HepG2 (cell line): Measurements from ENCODE around the gene MED13. TPM values are rescaled to one million over a fixed set of nuclear protein-coding genes. Genes with fewer than 3 reads are reported as not detected.

Experiments
- EP300 ChIP-seq, 3 experiments: sonication (generic) in 1 of 3; formaldehyde crosslinking in 1 of 3; IDR thresholded peaks; 2 replicates each; pipeline versions ENCODE4 v1.5.1 to v1.6.1; 2011 to 2020; ENCODE audit warnings: low read depth in 2 of 3, low read length in 2 of 3, borderline replicate concordance in 1 of 3, improper control_type of control experiment in 1 of 3, mild to moderate bottlenecking in 1 of 3, missing genetic modification reagents in 1 of 3, moderate library complexity in 1 of 3
- HNF4G ChIP-seq, 2 experiments: sonication (generic) in 1 of 2; formaldehyde crosslinking in 1 of 2; IDR thresholded peaks; 2 replicates each; pipeline versions ENCODE4 v1.4.0 to v1.6.1; 2011 to 2020; ENCODE audit warnings: borderline replicate concordance in 2 of 2, low read depth in 2 of 2, mild to moderate bottlenecking in 2 of 2, low read length in 1 of 2, missing genetic modification reagents in 1 of 2, moderate library complexity in 1 of 2
- KDM4B ChIP-seq: sonication (generic); formaldehyde crosslinking; IDR thresholded peaks from 2 replicates; pipeline ENCODE4 v1.4.0; 2020; ENCODE audit warnings: missing genetic modification reagents
- KLF6 ChIP-seq: IDR thresholded peaks from 2 replicates; pipeline ENCODE4 v1.8.0; 2016; ENCODE audit warnings: missing biosample characterization, missing genetic modification reagents
- NR3C1 ChIP-seq: sonication (generic); formaldehyde crosslinking; IDR thresholded peaks from 2 replicates; pipeline ENCODE4 v1.4.0; 2020; ENCODE audit warnings: missing genetic modification reagents
- ZNF510 ChIP-seq: sonication (generic); formaldehyde crosslinking; IDR thresholded peaks from 2 replicates; pipeline ENCODE4 v1.4.0; 2020; ENCODE audit warnings: low read depth, mild to moderate bottlenecking, missing genetic modification reagents
- ZNF619 ChIP-seq: sonication (generic); formaldehyde crosslinking; IDR thresholded peaks from 2 replicates; pipeline ENCODE4 v1.4.0; 2020; ENCODE audit warnings: mild to moderate bottlenecking, missing genetic modification reagents
- polyA plus RNA-seq, 8 experiments: library from polyadenylated mRNA; depleted of rRNA in 3 of 8; stranded (reverse) in 7 of 8; unstranded in 1 of 8; fragments of >200 nt; fragmentation: Illumina TruSeq in 4 of 8; extraction: Trizol in 4 of 8; gene quantifications; 2 replicates each; pipeline versions ENCODE4 v1.2.1 to v1.2.3, GENCODE V29; 2011 to 2016; ENCODE audit warnings: low read depth in 4 of 8, missing spikeins in 1 of 8, mixed read lengths in 1 of 8; ENCODE audit not compliant: insufficient read depth in 1 of 8
- total RNA-seq, 5 experiments: library from RNA; depleted of rRNA; stranded (reverse); fragments of >200 nt; fragmentation: Illumina TruSeq; extraction: Trizol; gene quantifications; 2 replicates each; pipeline ENCODE4 v1.2.3, GENCODE V29; 2016; ENCODE audit warnings: low read depth in 1 of 5
- TF ChIP-seq, protein P1 (sequence below): sonication (generic); formaldehyde crosslinking; IDR thresholded peaks from 2 replicates; pipeline ENCODE4 v1.5.0; 2020; ENCODE audit warnings: mild to moderate bottlenecking, missing genetic modification reagents, borderline replicate concordance
- TF ChIP-seq, protein P2 (sequence below): sonication (generic); formaldehyde crosslinking; IDR thresholded peaks from 2 replicates; pipeline ENCODE4 v1.4.0; 2020; ENCODE audit warnings: missing genetic modification reagents
- TF ChIP-seq, protein P3 (sequence below): IDR thresholded peaks from 2 replicates; pipeline ENCODE4 v1.6.1; 2016; ENCODE audit warnings: mild to moderate bottlenecking
- TF ChIP-seq, protein P4 (sequence below): sonication (generic); formaldehyde crosslinking; IDR thresholded peaks from 2 replicates; pipeline ENCODE4 v1.4.0; 2020; ENCODE audit warnings: missing genetic modification reagents
- TF ChIP-seq, protein P5 (sequence below): IDR thresholded peaks from 2 replicates; pipeline ENCODE4 v1.6.1; 2016; ENCODE audit warnings: mild to moderate bottlenecking, missing biosample characterization, missing genetic modification reagents

Gene MED13
- total and polyA plus RNA-seq, 2 of the 13 experiments (the other 11 are each of a cell fraction or from before 2014, with no cell fraction given) = 27.4 to 69.1 TPM

DNA sequence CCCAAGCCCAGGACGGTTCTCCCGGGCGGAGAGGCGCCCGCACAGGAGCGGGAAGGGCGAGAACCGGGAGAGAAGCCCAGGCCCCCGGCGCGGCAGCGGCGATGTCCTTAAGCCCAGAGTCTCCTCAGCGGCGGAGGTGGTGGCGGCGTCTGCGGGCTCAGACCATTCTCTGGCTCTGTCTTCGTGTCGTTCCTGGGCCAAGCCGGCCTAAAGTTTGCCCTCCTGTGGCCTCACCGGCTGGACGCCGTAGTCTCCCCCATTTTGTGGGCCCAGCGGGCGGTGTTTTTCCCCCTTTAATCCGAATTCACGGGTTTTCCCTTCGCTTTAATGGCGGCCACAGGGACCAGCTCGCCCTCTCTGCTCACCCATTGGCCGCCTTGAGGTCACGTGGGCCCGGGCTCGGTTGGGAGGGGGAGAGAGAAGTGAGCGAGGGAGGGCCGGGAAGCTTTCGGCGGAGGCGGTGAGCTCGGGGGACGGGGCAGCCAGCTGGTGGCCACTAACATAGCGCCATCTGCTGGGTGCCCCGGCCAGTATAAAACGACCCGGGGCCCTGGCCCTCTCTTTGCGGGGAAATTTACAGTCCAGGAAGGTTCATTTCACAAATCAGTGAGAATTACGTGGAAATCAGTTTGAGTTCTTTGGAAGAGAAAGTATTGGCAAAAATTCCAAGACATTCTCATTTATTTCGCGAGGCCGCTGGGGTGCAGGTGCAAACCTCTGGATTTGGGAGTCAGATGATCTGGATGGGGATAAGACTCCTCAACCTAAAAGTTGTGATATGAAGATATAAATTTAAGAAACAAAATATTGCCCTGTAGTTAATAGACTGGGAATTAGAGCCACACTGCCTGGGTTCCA lies 762 bp upstream of the MED13 start (continued):
- TF ChIP-seq, protein P1, sequence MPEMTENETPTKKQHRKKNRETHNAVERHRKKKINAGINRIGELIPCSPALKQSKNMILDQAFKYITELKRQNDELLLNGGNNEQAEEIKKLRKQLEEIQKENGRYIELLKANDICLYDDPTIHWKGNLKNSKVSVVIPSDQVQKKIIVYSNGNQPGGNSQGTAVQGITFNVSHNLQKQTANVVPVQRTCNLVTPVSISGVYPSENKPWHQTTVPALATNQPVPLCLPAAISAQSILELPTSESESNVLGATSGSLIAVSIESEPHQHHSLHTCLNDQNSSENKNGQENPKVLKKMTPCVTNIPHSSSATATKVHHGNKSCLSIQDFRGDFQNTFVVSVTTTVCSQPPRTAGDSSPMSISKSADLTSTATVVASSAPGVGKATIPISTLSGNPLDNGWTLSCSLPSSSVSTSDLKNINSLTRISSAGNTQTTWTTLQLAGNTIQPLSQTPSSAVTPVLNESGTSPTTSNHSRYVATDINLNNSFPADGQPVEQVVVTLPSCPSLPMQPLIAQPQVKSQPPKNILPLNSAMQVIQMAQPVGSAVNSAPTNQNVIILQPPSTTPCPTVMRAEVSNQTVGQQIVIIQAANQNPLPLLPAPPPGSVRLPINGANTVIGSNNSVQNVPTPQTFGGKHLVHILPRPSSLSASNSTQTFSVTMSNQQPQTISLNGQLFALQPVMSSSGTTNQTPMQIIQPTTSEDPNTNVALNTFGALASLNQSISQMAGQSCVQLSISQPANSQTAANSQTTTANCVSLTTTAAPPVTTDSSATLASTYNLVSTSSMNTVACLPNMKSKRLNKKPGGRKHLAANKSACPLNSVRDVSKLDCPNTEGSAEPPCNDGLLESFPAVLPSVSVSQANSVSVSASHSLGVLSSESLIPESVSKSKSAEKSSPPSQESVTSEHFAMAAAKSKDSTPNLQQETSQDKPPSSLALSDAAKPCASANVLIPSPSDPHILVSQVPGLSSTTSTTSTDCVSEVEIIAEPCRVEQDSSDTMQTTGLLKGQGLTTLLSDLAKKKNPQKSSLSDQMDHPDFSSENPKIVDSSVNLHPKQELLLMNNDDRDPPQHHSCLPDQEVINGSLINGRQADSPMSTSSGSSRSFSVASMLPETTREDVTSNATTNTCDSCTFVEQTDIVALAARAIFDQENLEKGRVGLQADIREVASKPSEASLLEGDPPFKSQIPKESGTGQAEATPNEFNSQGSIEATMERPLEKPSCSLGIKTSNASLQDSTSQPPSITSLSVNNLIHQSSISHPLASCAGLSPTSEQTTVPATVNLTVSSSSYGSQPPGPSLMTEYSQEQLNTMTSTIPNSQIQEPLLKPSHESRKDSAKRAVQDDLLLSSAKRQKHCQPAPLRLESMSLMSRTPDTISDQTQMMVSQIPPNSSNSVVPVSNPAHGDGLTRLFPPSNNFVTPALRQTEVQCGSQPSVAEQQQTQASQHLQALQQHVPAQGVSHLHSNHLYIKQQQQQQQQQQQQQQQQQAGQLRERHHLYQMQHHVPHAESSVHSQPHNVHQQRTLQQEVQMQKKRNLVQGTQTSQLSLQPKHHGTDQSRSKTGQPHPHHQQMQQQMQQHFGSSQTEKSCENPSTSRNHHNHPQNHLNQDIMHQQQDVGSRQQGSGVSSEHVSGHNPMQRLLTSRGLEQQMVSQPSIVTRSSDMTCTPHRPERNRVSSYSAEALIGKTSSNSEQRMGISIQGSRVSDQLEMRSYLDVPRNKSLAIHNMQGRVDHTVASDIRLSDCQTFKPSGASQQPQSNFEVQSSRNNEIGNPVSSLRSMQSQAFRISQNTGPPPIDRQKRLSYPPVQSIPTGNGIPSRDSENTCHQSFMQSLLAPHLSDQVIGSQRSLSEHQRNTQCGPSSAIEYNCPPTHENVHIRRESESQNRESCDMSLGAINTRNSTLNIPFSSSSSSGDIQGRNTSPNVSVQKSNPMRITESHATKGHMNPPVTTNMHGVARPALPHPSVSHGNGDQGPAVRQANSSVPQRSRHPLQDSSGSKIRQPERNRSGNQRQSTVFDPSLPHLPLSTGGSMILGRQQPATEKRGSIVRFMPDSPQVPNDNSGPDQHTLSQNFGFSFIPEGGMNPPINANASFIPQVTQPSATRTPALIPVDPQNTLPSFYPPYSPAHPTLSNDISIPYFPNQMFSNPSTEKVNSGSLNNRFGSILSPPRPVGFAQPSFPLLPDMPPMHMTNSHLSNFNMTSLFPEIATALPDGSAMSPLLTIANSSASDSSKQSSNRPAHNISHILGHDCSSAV = no peak
- TF ChIP-seq EP300 (IDR thresholded peaks at IDR 0.05; ENCODE audit: low read depth in 2 of 2, low read length in 2 of 2) (peak in 1 of 2 experiments; percentile 42; a peak in 1 of 4 replicates), EP300 (CRISPR knock-in tag; IDR thresholded peaks at IDR 0.05; ENCODE audit: borderline replicate concordance) (no peak), HNF4G (IDR thresholded peaks at IDR 0.05; ENCODE audit: borderline replicate concordance, low read depth, low read length) (no peak), HNF4G (CRISPR knock-in tag; IDR thresholded peaks at IDR 0.05; ENCODE audit: borderline replicate concordance, low read depth) (no peak), KLF6 (no peak), NR3C1 (CRISPR knock-in tag) (no peak), ZNF510 (peak; percentile 83; the same call in 1 of the 2 replicates), KDM4B (peak; percentile 79; the same call in 1 of the 2 replicates), ZNF619 (CRISPR knock-in tag) (peak; percentile 93)
- TF ChIP-seq, protein P2, sequence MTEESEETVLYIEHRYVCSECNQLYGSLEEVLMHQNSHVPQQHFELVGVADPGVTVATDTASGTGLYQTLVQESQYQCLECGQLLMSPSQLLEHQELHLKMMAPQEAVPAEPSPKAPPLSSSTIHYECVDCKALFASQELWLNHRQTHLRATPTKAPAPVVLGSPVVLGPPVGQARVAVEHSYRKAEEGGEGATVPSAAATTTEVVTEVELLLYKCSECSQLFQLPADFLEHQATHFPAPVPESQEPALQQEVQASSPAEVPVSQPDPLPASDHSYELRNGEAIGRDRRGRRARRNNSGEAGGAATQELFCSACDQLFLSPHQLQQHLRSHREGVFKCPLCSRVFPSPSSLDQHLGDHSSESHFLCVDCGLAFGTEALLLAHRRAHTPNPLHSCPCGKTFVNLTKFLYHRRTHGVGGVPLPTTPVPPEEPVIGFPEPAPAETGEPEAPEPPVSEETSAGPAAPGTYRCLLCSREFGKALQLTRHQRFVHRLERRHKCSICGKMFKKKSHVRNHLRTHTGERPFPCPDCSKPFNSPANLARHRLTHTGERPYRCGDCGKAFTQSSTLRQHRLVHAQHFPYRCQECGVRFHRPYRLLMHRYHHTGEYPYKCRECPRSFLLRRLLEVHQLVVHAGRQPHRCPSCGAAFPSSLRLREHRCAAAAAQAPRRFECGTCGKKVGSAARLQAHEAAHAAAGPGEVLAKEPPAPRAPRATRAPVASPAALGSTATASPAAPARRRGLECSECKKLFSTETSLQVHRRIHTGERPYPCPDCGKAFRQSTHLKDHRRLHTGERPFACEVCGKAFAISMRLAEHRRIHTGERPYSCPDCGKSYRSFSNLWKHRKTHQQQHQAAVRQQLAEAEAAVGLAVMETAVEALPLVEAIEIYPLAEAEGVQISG (CRISPR knock-in tag) = peak; percentile 62; the same call in 1 of the 2 replicates
- TF ChIP-seq, protein P3, sequence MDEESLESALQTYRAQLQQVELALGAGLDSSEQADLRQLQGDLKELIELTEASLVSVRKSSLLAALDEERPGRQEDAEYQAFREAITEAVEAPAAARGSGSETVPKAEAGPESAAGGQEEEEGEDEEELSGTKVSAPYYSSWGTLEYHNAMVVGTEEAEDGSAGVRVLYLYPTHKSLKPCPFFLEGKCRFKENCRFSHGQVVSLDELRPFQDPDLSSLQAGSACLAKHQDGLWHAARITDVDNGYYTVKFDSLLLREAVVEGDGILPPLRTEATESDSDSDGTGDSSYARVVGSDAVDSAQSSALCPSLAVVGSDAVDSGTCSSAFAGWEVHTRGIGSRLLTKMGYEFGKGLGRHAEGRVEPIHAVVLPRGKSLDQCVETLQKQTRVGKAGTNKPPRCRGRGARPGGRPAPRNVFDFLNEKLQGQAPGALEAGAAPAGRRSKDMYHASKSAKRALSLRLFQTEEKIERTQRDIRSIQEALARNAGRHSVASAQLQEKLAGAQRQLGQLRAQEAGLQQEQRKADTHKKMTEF (CRISPR knock-in tag) = peak; percentile 83
- TF ChIP-seq, protein P4, sequence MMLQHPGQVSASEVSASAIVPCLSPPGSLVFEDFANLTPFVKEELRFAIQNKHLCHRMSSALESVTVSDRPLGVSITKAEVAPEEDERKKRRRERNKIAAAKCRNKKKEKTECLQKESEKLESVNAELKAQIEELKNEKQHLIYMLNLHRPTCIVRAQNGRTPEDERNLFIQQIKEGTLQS (CRISPR knock-in tag) = no peak; the same call in none of the 2 replicates
- TF ChIP-seq, protein P5, sequence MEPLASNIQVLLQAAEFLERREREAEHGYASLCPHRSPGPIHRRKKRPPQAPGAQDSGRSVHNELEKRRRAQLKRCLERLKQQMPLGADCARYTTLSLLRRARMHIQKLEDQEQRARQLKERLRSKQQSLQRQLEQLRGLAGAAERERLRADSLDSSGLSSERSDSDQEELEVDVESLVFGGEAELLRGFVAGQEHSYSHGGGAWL (CRISPR knock-in tag) = peak; percentile 82; the same call in 1 of the 2 replicates
